Measurements from ENCODE around the gene LDB3.

GRCh38 chr10:86671985-86672710 is 3.8 kb downstream of the LDB3 start:
- TF ChIP-seq CTCF (IDR thresholded peaks at IDR 0.05) (no peak), POLR2A (IDR thresholded peaks at IDR 0.05) (no peak)
